IMR-90 (cell line): Measurements from ENCODE around the gene BMPER. TPM values are rescaled to one million over a fixed set of nuclear protein-coding genes. Genes with fewer than 3 reads are reported as not detected.

Experiments used
- ATAC-seq: fragments of 200-7000 bp; cut with Tn5 transposase; 2 replicates; pipeline ENCODE4 v1.9.1; 2020; ENCODE audit warnings: low read depth, mild to moderate bottlenecking, moderate library complexity
- BruUV-seq: library from RNA; stranded (reverse); fragments of 400-500 nt; replicated peaks from 2 replicates; lab custom pipeline; 2021; lab: Mats Ljungman, UMichigan
- CTCF ChIA-PET: fragments of 300-600 bp; formaldehyde crosslinking; extraction: SDS; loops from one replicate; lab custom pipeline; 2021; ENCODE audit warnings: antibody characterized with exemption; lab: Yijun Ruan, JAX
- POLR2A ChIA-PET: fragments of 300-600 bp; sonication (Branson Sonifier 250); formaldehyde crosslinking; loops from one replicate; lab custom pipeline; 2022; ENCODE audit warnings: antibody characterized with exemption; ENCODE audit not compliant: unreplicated experiment; lab: Charles Lee
- DNase-seq: peaks from one replicate; pipeline ENCODE4 v3.0.0; 2013
- H2AFZ ChIP-seq: replicated peaks from 2 replicates; pipeline ENCODE3; 2013; ENCODE audit warnings: low read length, mild to moderate bottlenecking; ENCODE audit not compliant: poor library complexity
- H2AK5ac ChIP-seq: 2 replicates; pipeline ENCODE4 v1.6.1; 2013; ENCODE audit warnings: low read depth, low read length, inconsistent platforms
- H2AK9ac ChIP-seq: replicated peaks from 2 replicates; pipeline ENCODE3; 2013; ENCODE audit warnings: mild to moderate bottlenecking, low read depth, low read length, moderate library complexity; ENCODE audit not compliant: poor library complexity
- H2BK120ac ChIP-seq: 2 replicates; pipeline ENCODE4 v1.6.1; 2013; ENCODE audit warnings: low read depth, low read length, inconsistent platforms
- H2BK15ac ChIP-seq: 3 replicates; pipeline ENCODE4 v1.6.1; 2013; ENCODE audit warnings: low read depth, low read length, inconsistent platforms
- H2BK20ac ChIP-seq: 2 replicates; pipeline ENCODE4 v1.6.1; 2013; ENCODE audit warnings: low read depth, mild to moderate bottlenecking, inconsistent platforms, low read length, moderate library complexity
- H2BK5ac ChIP-seq: 2 replicates; pipeline ENCODE4 v1.6.1; 2013; ENCODE audit warnings: mild to moderate bottlenecking, low read depth, low read length, inconsistent platforms; ENCODE audit not compliant: poor library complexity, severe bottlenecking
- H3K14ac ChIP-seq: replicated peaks from 2 replicates; pipeline ENCODE4 v1.6.1; 2013; ENCODE audit warnings: low read depth, low read length, inconsistent platforms
- H3K18ac ChIP-seq: 2 replicates; pipeline ENCODE4 v1.6.1; 2013; ENCODE audit warnings: low read depth, low read length, control low read depth
- H3K23ac ChIP-seq: 2 replicates; pipeline ENCODE4 v1.6.1; 2013; ENCODE audit warnings: low read depth, low read length, inconsistent platforms
- H3K27ac ChIP-seq: 2 replicates; pipeline ENCODE4 v1.5.1; 2013; ENCODE audit warnings: mild to moderate bottlenecking, control low read depth, low read length; ENCODE audit not compliant: insufficient read depth
- H3K27me3 ChIP-seq: 2 replicates; pipeline ENCODE4 v1.6.1; 2013; ENCODE audit warnings: low read length; ENCODE audit not compliant: control insufficient read depth, insufficient read depth
- H3K36me3 ChIP-seq: 2 replicates; pipeline ENCODE4 v1.6.1; 2013; ENCODE audit warnings: low read length, mixed read lengths; ENCODE audit not compliant: control insufficient read depth, insufficient read depth
- H3K4ac ChIP-seq: 2 replicates; pipeline ENCODE4 v1.6.1; 2013; ENCODE audit warnings: low read depth, low read length, inconsistent platforms
- H3K4me1 ChIP-seq: 2 replicates; pipeline ENCODE4 v1.6.1; 2013; ENCODE audit warnings: low read length, mixed read lengths; ENCODE audit not compliant: control insufficient read depth, insufficient read depth
- H3K4me2 ChIP-seq: 2 replicates; pipeline ENCODE4 v1.6.1; 2013; ENCODE audit warnings: low read depth, mild to moderate bottlenecking, control low read depth, low read length, moderate library complexity
- H3K4me3 ChIP-seq: 2 replicates; pipeline ENCODE4 v1.5.1; 2013; ENCODE audit warnings: low read depth, mild to moderate bottlenecking, control low read depth, low read length, moderate library complexity; ENCODE audit not compliant: insufficient read depth
- H3K56ac ChIP-seq: 2 replicates; pipeline ENCODE4 v1.6.1; 2013; ENCODE audit warnings: low read length, inconsistent platforms; ENCODE audit not compliant: insufficient read depth; ENCODE audit errors: extremely low read depth
- H3K79me1 ChIP-seq, 2 experiments: 2 replicates each; pipeline ENCODE4 v1.6.1; 2013; ENCODE audit warnings: low read length in 2 of 2, inconsistent platforms in 1 of 2, low read depth in 1 of 2
- H3K9ac ChIP-seq: 2 replicates; pipeline ENCODE4 v1.6.1; 2013; ENCODE audit warnings: low read depth, low read length, control low read depth
- H3K9me1 ChIP-seq: 2 replicates; pipeline ENCODE4 v1.6.1; 2013; ENCODE audit warnings: low read length, inconsistent platforms; ENCODE audit not compliant: insufficient read depth
- H3K9me3 ChIP-seq: 2 replicates; pipeline ENCODE4 v1.6.1; 2013; ENCODE audit warnings: low read length; ENCODE audit not compliant: control insufficient read depth, insufficient read depth
- H4K20me1 ChIP-seq: 2 replicates; pipeline ENCODE4 v1.6.1; 2013; ENCODE audit warnings: low read length, inconsistent platforms; ENCODE audit not compliant: insufficient read depth
- H4K5ac ChIP-seq: 2 replicates; pipeline ENCODE4 v1.6.1; 2013; ENCODE audit warnings: mild to moderate bottlenecking, low read depth, low read length, control low read depth
- H4K8ac ChIP-seq, 2 experiments: 2 replicates each; pipeline ENCODE4 v1.6.1; 2013; ENCODE audit warnings: low read depth in 2 of 2, low read length in 2 of 2, control low read depth in 1 of 2, inconsistent platforms in 1 of 2
- H4K91ac ChIP-seq: 2 replicates; pipeline ENCODE4 v1.6.1; 2013; ENCODE audit warnings: low read depth, low read length, inconsistent platforms; ENCODE audit not compliant: insufficient read depth
- BHLHE40 ChIP-seq: fragments of 150-350 bp; IDR thresholded peaks from 2 replicates; pipeline ENCODE4 v1.6.1; 2016; ENCODE audit warnings: mild to moderate bottlenecking, low read depth, low read length
- WGBS, 2 experiments: methylation state at CpG; one replicate each; pipeline versions ENCODE4 v1.1.5 to v1.1.7; 2013; ENCODE audit warnings: missing lambda C conversion rate in 2 of 2; ENCODE audit not compliant: insufficient read length in 1 of 2; ENCODE audit errors: extremely low coverage in 2 of 2; 5-methylcytosine and 5-hydroxymethylcytosine counted together
- dilution Hi-C: fragments of 300-500 bp; cut with HindIII; formaldehyde crosslinking; loops from one replicate; pipeline ENCODE4 v1.14.3; 2018; ENCODE audit warnings: low sequenced_read_pairs; ENCODE audit not compliant: unreplicated experiment
- in situ Hi-C: fragments of 300-500 bp; cut with MboI; formaldehyde crosslinking; loops from 3 replicates; pipeline ENCODE4 v1.14.3; 2019; ENCODE audit warnings: low sequenced_read_pairs, inconsistent platforms, mixed read lengths
- intact Hi-C: fragments of 100-400 bp; cut with micrococcal nuclease; formaldehyde crosslinking; loops from 2 replicates; pipeline ENCODE4 v1.10.0; 2022
- polyA plus RNA-seq, 3 experiments: library from polyadenylated mRNA; depleted of rRNA; stranded (reverse); fragments of >200 nt; gene quantifications; 2 replicates each; pipeline ENCODE4 v1.2.3, GENCODE V29; 2012; ENCODE audit warnings: low replicate concordance in 1 of 3
- total RNA-seq: library from RNA; depleted of rRNA; stranded (reverse); fragments of >200 nt; gene quantifications from 2 replicates; pipeline ENCODE4 v1.2.3, GENCODE V29; 2012
- TF ChIP-seq, protein P1 (sequence below): fragments of 150-350 bp; IDR thresholded peaks from 2 replicates; pipeline ENCODE4 v1.6.1; 2017; ENCODE audit warnings: mild to moderate bottlenecking, antibody characterized with exemption, low read length, low read depth

Gene BMPER
- total and polyA plus RNA-seq, 2 of the 4 experiments (the other 2 are of a cell fraction): 6.2 to 7.9 TPM

DNA sequence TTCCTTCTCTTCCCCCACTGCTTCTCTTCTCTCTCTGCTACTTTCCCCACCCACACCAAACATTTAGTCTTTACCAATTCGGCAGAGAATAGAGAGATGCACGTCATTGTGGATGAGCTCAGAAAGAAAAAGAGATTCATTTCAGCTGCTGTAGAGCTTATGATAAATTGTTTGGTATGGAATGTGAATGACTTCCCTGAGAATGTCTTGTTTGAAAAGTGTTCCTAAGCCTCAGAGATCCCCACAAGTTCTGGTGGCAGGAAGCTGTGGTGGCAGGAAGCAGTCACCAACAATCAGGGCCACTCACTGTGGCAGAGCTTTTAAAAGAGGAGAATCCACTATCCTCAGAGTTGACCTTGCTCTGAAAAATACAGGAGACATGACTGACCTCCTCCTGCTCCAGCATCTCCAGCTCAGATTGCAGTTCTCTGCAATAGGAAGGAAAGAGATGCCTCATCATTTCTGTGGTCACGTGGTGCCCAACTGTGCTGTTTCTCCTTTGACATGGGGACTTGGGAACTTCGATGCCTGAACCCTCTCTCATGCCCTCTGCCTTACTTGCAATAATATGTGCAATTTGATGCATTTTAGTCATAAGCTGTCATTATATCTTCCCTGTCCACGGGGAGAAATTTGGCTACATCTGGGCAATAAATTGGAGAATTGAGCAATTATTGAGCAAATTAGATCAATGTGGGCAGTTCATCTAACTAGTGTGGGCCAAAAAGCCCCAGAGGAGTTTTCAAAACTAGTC, 76.5 kb downstream of the BMPER start:
- DNase-seq (peak; percentile 57), ATAC-seq (peak; percentile 1)
- no TSS peak for BruUV-seq
- Histone ChIP-seq H3K9me3 (no peaks in the 10 kb centered on the region), H3K9ac (peak overlapping the region; percentile 15; the same call in 1 of the 2 replicates), H3K27me3 (no peaks in the 10 kb centered on the region), H3K9me1 (peaks cover 19% of the 10 kb centered on the region), H3K4me1 (peaks cover 27% of the 10 kb centered on the region), H3K18ac (peak overlapping the region; percentile 90), H3K36me3 (peaks cover 1% of the 10 kb centered on the region; the same call in 1 of the 2 replicates), H4K91ac (peak overlapping the region; percentile 95), H3K23ac (peak overlapping the region; percentile 70; the same call in 1 of the 2 replicates), H3K4ac (peak overlapping the region; percentile 87), H3K56ac (peak overlapping the region; percentile 53; the same call in 1 of the 2 replicates), H4K8ac (peak overlapping the region; percentile 95), H3K14ac (peak overlapping the region; percentile 88), H2AK9ac (peak overlapping the region; percentile 29), H3K4me2 (no peak overlapping the region), H4K20me1 (no peaks in the 10 kb centered on the region), H3K27ac (peak overlapping the region; percentile 58), H2BK120ac (peak overlapping the region; percentile 96), H2AK5ac (peak overlapping the region; percentile 92), H2BK5ac (peak overlapping the region; percentile 100), H3K4me3 (no peak overlapping the region), H2BK20ac (peak overlapping the region; percentile 90), H2AFZ (peak overlapping the region; percentile 56), H3K79me1 (peaks cover 3 to 6% of the 10 kb centered on the region in 2 experiments; a peak in 1 of 4 replicates), H2BK15ac (peak overlapping the region; percentile 93; the same call in 2 of the 3 replicates), H4K5ac (peak overlapping the region; percentile 87)
- intact Hi-C loops: loop anchor here (1.0 to 10.0 kb wide), 3 partner anchors 106 to 175 kb away; no protein-coding TSS in a partner anchor
- dilution Hi-C loops: no loop called here
- no peak for TF ChIP-seq BHLHE40
- TF ChIP-seq, protein P1, sequence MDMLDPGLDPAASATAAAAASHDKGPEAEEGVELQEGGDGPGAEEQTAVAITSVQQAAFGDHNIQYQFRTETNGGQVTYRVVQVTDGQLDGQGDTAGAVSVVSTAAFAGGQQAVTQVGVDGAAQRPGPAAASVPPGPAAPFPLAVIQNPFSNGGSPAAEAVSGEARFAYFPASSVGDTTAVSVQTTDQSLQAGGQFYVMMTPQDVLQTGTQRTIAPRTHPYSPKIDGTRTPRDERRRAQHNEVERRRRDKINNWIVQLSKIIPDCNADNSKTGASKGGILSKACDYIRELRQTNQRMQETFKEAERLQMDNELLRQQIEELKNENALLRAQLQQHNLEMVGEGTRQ: peak; percentile 80
- ChIA-PET CTCF (interaction anchor here (0.6 to 2.3 kb wide), 13 partner anchors 23 to 339 kb away, joined by 3 to 30 read pairs (median 4); no protein-coding TSS in a partner anchor), POLR2A (no interaction called here)
- WGBS, 2 experiments: no CpG with 5 or more reads among the region's 5 CpGs
- in situ Hi-C loops: no loop called here
